ENCODE results near the gene IFI27. TPM values are rescaled to one million over a fixed set of nuclear protein-coding genes. Genes with fewer than 3 reads are reported as not detected.

The IFI27 gene
- total and polyA plus RNA-seq, 2 of the 8 experiments (the other 6 are each of a cell fraction or from before 2014, with no cell fraction given): 0.76 to 2.2 TPM

DNA sequence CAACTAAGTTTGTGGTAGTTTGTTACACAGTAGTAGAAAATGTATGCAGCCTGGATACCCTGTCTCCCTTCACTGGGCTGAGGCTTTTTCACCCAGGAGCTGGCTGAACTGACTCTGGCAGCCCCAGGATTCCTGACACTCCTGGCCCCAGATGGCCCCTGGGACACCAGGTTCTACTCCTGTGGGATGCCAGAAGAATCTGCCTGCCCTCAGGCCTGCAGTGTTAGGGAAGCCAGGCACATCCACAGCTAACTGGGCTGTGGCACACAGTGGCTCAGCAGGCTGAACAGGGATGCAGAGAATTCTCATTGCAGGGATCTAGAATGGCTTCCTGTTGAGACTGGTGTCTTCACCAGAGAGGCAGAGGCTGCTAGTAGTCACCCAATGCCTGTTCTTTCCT lies 8.5 kb downstream of the IFI27 start:
- DNase-seq (ENCODE audit: low read depth in 1 of 2, low spot score in 2 of 2): no peak
- Histone ChIP-seq H2AFZ (ENCODE audit: low read length) (no peak overlapping the region), H4K8ac (ENCODE audit: extremely low read depth, insufficient read depth, low read length) (no peak overlapping the region; the same call in 1 of the 2 replicates), H3K36me3 (ENCODE audit: control insufficient read depth in 2 of 4, insufficient read depth in 4 of 4, low read length in 3 of 4) (no peaks in the 10 kb centered on the region), H4K91ac (replicated peaks; ENCODE audit: insufficient read length, low read length) (no peak overlapping the region), H3K79me1 (ENCODE audit: low read depth, low read length) (no peaks in the 10 kb centered on the region), H3K56ac (replicated peaks; ENCODE audit: insufficient read length, low read depth, low read length) (no peak overlapping the region), H3K9me3 (ENCODE audit: insufficient read depth in 2 of 2, low read depth in 1 of 2, low read length in 1 of 2) (peaks cover 2 to 7% of the 10 kb centered on the region in 2 experiments; a peak in 1 of 4 replicates), H4K20me1 (replicated peaks in 1 of 2; ENCODE audit: control insufficient read depth in 1 of 2, insufficient read depth in 2 of 2, low read length in 2 of 2) (no peaks in the 10 kb centered on the region), H3K18ac (ENCODE audit: extremely low read depth, low read length) (no peak overlapping the region), H3K27me3 (replicated peaks in 1 of 4; ENCODE audit: control insufficient read depth in 3 of 4, extremely low read depth in 1 of 4, insufficient read depth in 3 of 4, low read length in 3 of 4) (peaks cover 0 to 2% (median 0%) of the 10 kb centered on the region in 4 experiments; a peak in 2 of 7 replicates), H2BK15ac (ENCODE audit: low read length) (no peak overlapping the region), H4K5ac (ENCODE audit: insufficient read length, low read depth, low read length) (no peak overlapping the region), H2BK120ac (replicated peaks; ENCODE audit: low read depth, low read length) (no peak overlapping the region), H2BK5ac (ENCODE audit: low read depth, low read length) (no peak overlapping the region), H2BK12ac (ENCODE audit: low read depth, low read length) (no peak overlapping the region), H3K9ac (replicated peaks in 1 of 4; ENCODE audit: extremely low read depth in 1 of 4, low read depth in 3 of 4, low read length in 3 of 4) (no peak overlapping the region), H3K79me2 (ENCODE audit: control insufficient read depth in 1 of 2, insufficient read depth in 2 of 2, low read length in 2 of 2) (no peaks in the 10 kb centered on the region), H3K4me1 (replicated peaks in 1 of 4; ENCODE audit: control insufficient read depth in 3 of 4, insufficient read depth in 4 of 4, low read length in 3 of 4) (no peaks in the 10 kb centered on the region), H3K4me3 (ENCODE audit: extremely low read depth in 1 of 4, insufficient read depth in 2 of 4, low read depth in 3 of 4, low read length in 4 of 4) (no peak overlapping the region), H3K4ac (replicated peaks; ENCODE audit: insufficient read length, low read depth, low read length) (no peak overlapping the region), H2AK5ac (ENCODE audit: low read depth, low read length) (no peak overlapping the region), H3K4me2 (ENCODE audit: insufficient read depth in 1 of 2, low read depth in 2 of 2, low read length in 2 of 2) (no peak overlapping the region), H3K14ac (ENCODE audit: insufficient read length) (no peak overlapping the region), H3K23me2 (ENCODE audit: low read depth, low read length) (no peaks in the 10 kb centered on the region), H2BK20ac (ENCODE audit: low read length) (no peak overlapping the region), H3K27ac (ENCODE audit: low read depth, low read length) (no peak overlapping the region), H3K23ac (ENCODE audit: insufficient read length) (no peak overlapping the region)
- ChIA-PET POLR2A (ENCODE audit: partially characterized antibody) (no interaction called here), CTCF (ENCODE audit: partially characterized antibody) (no interaction called here)
- no peak for TF ChIP-seq KDM5A (IDR thresholded peaks at IDR 0.05; ENCODE audit: low read length)
- no peak for TF ChIP-seq GABPA (IDR thresholded peaks at IDR 0.05; ENCODE audit: borderline replicate concordance, insufficient read depth, low read length)
- TF ChIP-seq TBP (IDR thresholded peaks at IDR 0.05; ENCODE audit: low read depth, low read length): no peak
- no peak for TF ChIP-seq RBBP5 (IDR thresholded peaks at IDR 0.05; ENCODE audit: borderline replicate concordance, low read depth, low read length)
- no peak for TF ChIP-seq RXRA (IDR thresholded peaks at IDR 0.05; ENCODE audit: insufficient read depth, low read depth, low read length)
- TF ChIP-seq JUND (IDR thresholded peaks at IDR 0.05; ENCODE audit: low read length): no peak
- TF ChIP-seq, protein P1, sequence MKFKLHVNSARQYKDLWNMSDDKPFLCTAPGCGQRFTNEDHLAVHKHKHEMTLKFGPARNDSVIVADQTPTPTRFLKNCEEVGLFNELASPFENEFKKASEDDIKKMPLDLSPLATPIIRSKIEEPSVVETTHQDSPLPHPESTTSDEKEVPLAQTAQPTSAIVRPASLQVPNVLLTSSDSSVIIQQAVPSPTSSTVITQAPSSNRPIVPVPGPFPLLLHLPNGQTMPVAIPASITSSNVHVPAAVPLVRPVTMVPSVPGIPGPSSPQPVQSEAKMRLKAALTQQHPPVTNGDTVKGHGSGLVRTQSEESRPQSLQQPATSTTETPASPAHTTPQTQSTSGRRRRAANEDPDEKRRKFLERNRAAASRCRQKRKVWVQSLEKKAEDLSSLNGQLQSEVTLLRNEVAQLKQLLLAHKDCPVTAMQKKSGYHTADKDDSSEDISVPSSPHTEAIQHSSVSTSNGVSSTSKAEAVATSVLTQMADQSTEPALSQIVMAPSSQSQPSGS (IDR thresholded peaks at IDR 0.05; ENCODE audit: low read length): no peak
- no peak for TF ChIP-seq HDAC6 (IDR thresholded peaks at IDR 0.05; ENCODE audit: low read depth, low read length)
- no peak for TF ChIP-seq NANOG (IDR thresholded peaks at IDR 0.05; ENCODE audit: insufficient read depth, low read depth, low read length, poor library complexity, severe bottlenecking)
- no peak for TF ChIP-seq RNF2 (IDR thresholded peaks at IDR 0.05; ENCODE audit: borderline replicate concordance, low read depth, low read length, missing control alignments, poor library complexity, severe bottlenecking)
- no peak for TF ChIP-seq CTBP2 (IDR thresholded peaks at IDR 0.05; ENCODE audit: borderline replicate concordance, insufficient read depth, insufficient read length, low read length)
- FAIRE-seq: no peak
